CD14-positive monocyte (primary cell): ENCODE results near the gene UBAC1. TPM values are rescaled to one million over a fixed set of nuclear protein-coding genes. Genes with fewer than 3 reads are reported as not detected.

ENCODE experiments used
- DNase-seq, 3 donors: peaks; one replicate each; pipeline ENCODE4 v3.0.0-alpha.2; 2011 to 2022
- H2AFZ ChIP-seq: 2 replicates; pipeline ENCODE4 v1.6.0; 2012; ENCODE audit warnings: mild to moderate bottlenecking, low read depth, low read length, inconsistent platforms; ENCODE audit not compliant: insufficient read depth, poor library complexity, severe bottlenecking
- H3K27ac ChIP-seq, 2 donors: 1 replicate in 1 of 2; 2 replicates in 1 of 2; pipeline ENCODE4 v1.5.1; 2012 to 2013; ENCODE audit warnings: low read length in 2 of 2, control low read depth in 1 of 2, inconsistent platforms in 1 of 2, low read depth in 1 of 2, mild to moderate bottlenecking in 1 of 2
- H3K27me3 ChIP-seq, 2 donors: one replicate each; pipeline versions ENCODE4 v1.6.0 to v1.6.1; 2011 to 2013; ENCODE audit warnings: low read length in 2 of 2; ENCODE audit not compliant: control insufficient read depth in 2 of 2, insufficient read depth in 2 of 2
- H3K36me3 ChIP-seq, 2 donors: replicated peaks in 1 of 2; 1 replicate in 1 of 2; 2 replicates in 1 of 2; pipeline versions ENCODE4 v1.5.1 to v1.6.1; 2012 to 2013; ENCODE audit warnings: low read length in 2 of 2, control low read depth in 1 of 2, inconsistent platforms in 1 of 2, mild to moderate bottlenecking in 1 of 2; ENCODE audit not compliant: insufficient read depth in 2 of 2, control insufficient read depth in 1 of 2
- H3K4me1 ChIP-seq, 2 donors: 1 replicate in 1 of 2; 2 replicates in 1 of 2; pipeline versions ENCODE4 v1.5.1 to v1.6.1; 2012 to 2013; ENCODE audit warnings: low read length in 2 of 2, control low read depth in 1 of 2, inconsistent platforms in 1 of 2, mild to moderate bottlenecking in 1 of 2, moderate library complexity in 1 of 2; ENCODE audit not compliant: insufficient read depth in 2 of 2, control insufficient read depth in 1 of 2
- H3K4me2 ChIP-seq: replicated peaks from 2 replicates; pipeline ENCODE3; 2012; ENCODE audit warnings: low read length, moderate library complexity, mild to moderate bottlenecking; ENCODE audit not compliant: poor library complexity, severe bottlenecking; ENCODE audit errors: extremely low read depth
- H3K4me3 ChIP-seq, 3 experiments: fragments of 200-600 bp in 1 of 3; sonication (generic) in 1 of 3; replicated peaks in 1 of 3; 1 replicate in 2 of 3; 2 replicates in 1 of 3; pipeline ENCODE4 v1.5.1; 2011 to 2013; ENCODE audit warnings: low read length in 3 of 3, mild to moderate bottlenecking in 3 of 3, control low read depth in 2 of 3, low read depth in 2 of 3, inconsistent platforms in 1 of 3, moderate library complexity in 1 of 3
- H3K79me2 ChIP-seq: 2 replicates; pipeline ENCODE4 v1.6.0; 2012; ENCODE audit warnings: mild to moderate bottlenecking, control low read depth, inconsistent platforms, low read length, moderate library complexity; ENCODE audit not compliant: insufficient read depth
- H3K9ac ChIP-seq: 2 replicates; pipeline ENCODE4 v1.6.0; 2017; ENCODE audit warnings: low read length, mild to moderate bottlenecking; ENCODE audit not compliant: insufficient read depth, poor library complexity, severe bottlenecking
- H3K9me3 ChIP-seq, 2 donors: replicated peaks in 1 of 2; 1 replicate in 1 of 2; 2 replicates in 1 of 2; pipeline versions ENCODE4 v1.5.1 to v1.6.1; 2012 to 2013; ENCODE audit warnings: low read length in 2 of 2, control low read depth in 1 of 2; ENCODE audit not compliant: control insufficient read depth in 1 of 2, insufficient read depth in 1 of 2
- H4K20me1 ChIP-seq: 2 replicates; pipeline ENCODE4 v1.6.0; 2012; ENCODE audit warnings: mild to moderate bottlenecking, low read length, control low read depth, moderate library complexity; ENCODE audit not compliant: insufficient read depth
- H3K27ac Mint-ChIP-seq, 7 donors: one replicate each; pipeline ENCODE4 v1.8.0; 2020; ENCODE audit warnings: mild to moderate bottlenecking in 7 of 7, mixed read lengths in 7 of 7, moderate library complexity in 6 of 7, inconsistent platforms in 2 of 7
- H3K27me3 Mint-ChIP-seq, 3 donors: one replicate each; pipeline ENCODE4 v1.8.0; 2021 to 2022; ENCODE audit warnings: low read depth in 3 of 3, mild to moderate bottlenecking in 3 of 3, mixed read lengths in 3 of 3, moderate library complexity in 3 of 3, inconsistent platforms in 1 of 3
- H3K36me3 Mint-ChIP-seq, 2 donors: one replicate each; pipeline ENCODE4 v1.8.0; 2020; ENCODE audit warnings: mixed read lengths in 2 of 2, inconsistent platforms in 1 of 2, mild to moderate bottlenecking in 1 of 2
- H3K4me1 Mint-ChIP-seq: one replicate; pipeline ENCODE4 v1.8.0; 2020; ENCODE audit warnings: mild to moderate bottlenecking, mixed read lengths
- H3K4me3 Mint-ChIP-seq, 2 donors: one replicate each; pipeline ENCODE4 v1.8.0; 2020; ENCODE audit warnings: mild to moderate bottlenecking in 2 of 2, mixed read lengths in 2 of 2, moderate library complexity in 1 of 2
- H3K9me3 Mint-ChIP-seq, 7 donors: one replicate each; pipeline ENCODE4 v1.8.0; 2020 to 2022; ENCODE audit warnings: mixed read lengths in 7 of 7, mild to moderate bottlenecking in 6 of 7, moderate library complexity in 6 of 7, inconsistent platforms in 2 of 7
- WGBS: methylation state at CpG from one replicate; pipeline ENCODE4 v1.1.5; 2013; ENCODE audit warnings: missing lambda C conversion rate; ENCODE audit not compliant: insufficient coverage; 5-methylcytosine and 5-hydroxymethylcytosine counted together
- intact Hi-C, 2 donors: fragments of 100-400 bp; cut with micrococcal nuclease; formaldehyde crosslinking; loops; one replicate each; pipeline versions ENCODE4 v1.15.0 to v1.15.1; 2023
- polyA plus RNA-seq, 3 donors: library from polyadenylated mRNA; depleted of rRNA in 1 of 3; unstranded in 2 of 3; stranded (reverse) in 1 of 3; fragments of 300-500 nt in 2 of 3; fragments of >200 nt in 1 of 3; fragmentation: Illumina TruSeq in 2 of 3; gene quantifications; 1 replicate in 2 of 3; 2 replicates in 1 of 3; pipeline ENCODE4 v1.2.3, GENCODE V29; 2012 to 2021
- TF ChIP-seq, protein P1 (sequence below): fragments of 200-600 bp; IDR thresholded peaks from one replicate; pipeline ENCODE4 v1.8.0; 2022; ENCODE audit warnings: antibody characterized with exemption, mild to moderate bottlenecking

UBAC1 gene
- polyA plus RNA-seq, 3 donors: 35.8 to 63.1 (median 52.5) TPM

DNA sequence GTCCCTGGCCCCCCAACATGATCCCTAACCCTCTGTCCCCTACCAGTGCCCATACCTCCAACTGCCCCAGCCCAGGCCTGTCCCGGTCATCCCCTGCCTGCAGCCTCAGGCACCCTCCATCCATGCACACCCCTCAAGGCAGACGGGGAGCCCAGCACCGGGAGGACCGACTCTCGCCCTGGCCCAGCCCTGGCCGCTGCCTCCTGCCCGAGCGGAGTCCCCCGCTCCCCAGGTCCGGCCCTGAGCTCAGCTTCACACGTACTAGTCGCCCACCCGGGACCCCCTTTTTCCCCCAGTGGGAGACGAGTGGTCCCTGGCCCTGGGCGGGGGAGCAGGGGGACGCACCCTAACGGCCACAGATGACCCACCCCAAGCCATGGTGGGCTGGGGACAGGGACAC, 49.0 kb upstream of the UBAC1 start:
- H3K9me3 ChIP-seq: no peaks in the 10 kb centered on the region
- H3K9me3 Mint-ChIP-seq: peaks cover 0 to 2% (median 0%) of the 10 kb centered on the region in 7 donors
- H3K4me3 Mint-ChIP-seq: no peak overlapping the region
- TF ChIP-seq, protein P1, sequence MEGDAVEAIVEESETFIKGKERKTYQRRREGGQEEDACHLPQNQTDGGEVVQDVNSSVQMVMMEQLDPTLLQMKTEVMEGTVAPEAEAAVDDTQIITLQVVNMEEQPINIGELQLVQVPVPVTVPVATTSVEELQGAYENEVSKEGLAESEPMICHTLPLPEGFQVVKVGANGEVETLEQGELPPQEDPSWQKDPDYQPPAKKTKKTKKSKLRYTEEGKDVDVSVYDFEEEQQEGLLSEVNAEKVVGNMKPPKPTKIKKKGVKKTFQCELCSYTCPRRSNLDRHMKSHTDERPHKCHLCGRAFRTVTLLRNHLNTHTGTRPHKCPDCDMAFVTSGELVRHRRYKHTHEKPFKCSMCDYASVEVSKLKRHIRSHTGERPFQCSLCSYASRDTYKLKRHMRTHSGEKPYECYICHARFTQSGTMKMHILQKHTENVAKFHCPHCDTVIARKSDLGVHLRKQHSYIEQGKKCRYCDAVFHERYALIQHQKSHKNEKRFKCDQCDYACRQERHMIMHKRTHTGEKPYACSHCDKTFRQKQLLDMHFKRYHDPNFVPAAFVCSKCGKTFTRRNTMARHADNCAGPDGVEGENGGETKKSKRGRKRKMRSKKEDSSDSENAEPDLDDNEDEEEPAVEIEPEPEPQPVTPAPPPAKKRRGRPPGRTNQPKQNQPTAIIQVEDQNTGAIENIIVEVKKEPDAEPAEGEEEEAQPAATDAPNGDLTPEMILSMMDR: no peak
- H3K36me3 ChIP-seq: peaks cover 69 to 87% of the 10 kb centered on the region in 2 donors
- H3K27ac ChIP-seq: no peak overlapping the region
- no peaks in the 10 kb centered on the region for H3K27me3 ChIP-seq
- WGBS: 98% methylated on average over 12 of the region's 17 CpGs
- peaks cover 0 to 2% (median 0%) of the 10 kb centered on the region in 3 donors for H3K27me3 Mint-ChIP-seq
- DNase-seq: no peak
- H3K4me2 ChIP-seq: no peak overlapping the region
- peaks cover 12% of the 10 kb centered on the region for H3K79me2 ChIP-seq
- no peaks in the 10 kb centered on the region for H3K4me1 ChIP-seq
- no peaks in the 10 kb centered on the region for H3K4me1 Mint-ChIP-seq
- peaks cover 45 to 77% of the 10 kb centered on the region in 2 donors for H3K36me3 Mint-ChIP-seq
- H3K4me3 ChIP-seq: no peak overlapping the region
- intact Hi-C loops: no loop called here
- peaks cover 99% of the 10 kb centered on the region for H4K20me1 ChIP-seq
- no peak overlapping the region for H2AFZ ChIP-seq
- no peak overlapping the region for H3K9ac ChIP-seq
- H3K27ac Mint-ChIP-seq: peak overlapping the region in 2 of 7 donors; percentile 50 to 82

DNA sequence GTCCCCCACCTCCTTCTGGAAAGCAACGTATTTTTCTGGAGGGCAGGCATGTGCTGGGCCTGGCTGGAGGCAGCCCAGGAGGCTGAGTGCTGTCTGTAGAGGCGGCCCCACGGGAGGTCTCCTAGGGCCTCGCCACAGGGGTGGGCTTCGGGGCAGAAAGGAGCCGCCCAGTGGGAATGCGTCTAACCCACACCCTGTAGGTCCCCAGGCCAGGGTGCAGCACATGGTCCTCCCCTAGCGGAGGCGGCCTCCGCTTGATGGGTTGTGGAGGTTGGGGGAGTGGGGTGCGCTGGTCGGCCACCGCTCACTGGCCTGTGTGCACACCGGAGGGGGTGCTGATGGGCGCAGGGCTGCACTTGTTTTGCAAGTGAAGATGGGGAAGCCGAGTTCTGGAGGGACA, 48.3 kb upstream of the UBAC1 start:
- Histone ChIP-seq H3K9ac (no peak overlapping the region), H3K79me2 (peaks cover 5% of the 10 kb centered on the region), H3K4me2 (no peak overlapping the region), H3K27me3 (no peaks in the 10 kb centered on the region), H2AFZ (no peak overlapping the region), H3K27ac (no peak overlapping the region), H3K4me1 (peaks cover 0 to 2% of the 10 kb centered on the region in 2 donors), H3K36me3 (peaks cover 62 to 80% of the 10 kb centered on the region in 2 donors), H4K20me1 (peaks cover 99% of the 10 kb centered on the region), H3K9me3 (no peaks in the 10 kb centered on the region), H3K4me3 (no peak overlapping the region)
- Mint-ChIP-seq H3K27me3 (peaks cover 0 to 2% (median 0%) of the 10 kb centered on the region in 3 donors), H3K27ac (peak overlapping the region in 4 of 7 donors; percentile 38 to 81 (median 46)), H3K4me1 (no peaks in the 10 kb centered on the region), H3K36me3 (peaks cover 40 to 72% of the 10 kb centered on the region in 2 donors), H3K9me3 (peaks cover 0 to 2% (median 0%) of the 10 kb centered on the region in 7 donors), H3K4me3 (no peak overlapping the region)
- no peak for DNase-seq
- intact Hi-C loops: no loop called here
- TF ChIP-seq, protein P1: no peak
- WGBS: 94% methylated on average over 4 of the region's 16 CpGs
